ENCODE data around the gene ACAP3.
A peak's percentile ranks its signal among the peaks of the same experiment; 100 is the strongest.

The ACAP3 gene

GRCh38 chr1:1273512-1274298, 34.0 kb downstream of the ACAP3 start, which contains the start of gene UBE2J2:
TSS of gene UBE2J2 (minus strand) at chr1:1273854. CDS start at chr1:1267992, 5,862 bp downstream.
- ATAC-seq: peak; percentile 94
- no peak for TF ChIP-seq TOX (CRISPR knock-in tag; IDR thresholded peaks at IDR 0.05; ENCODE audit: borderline replicate concordance)
- TF ChIP-seq ZFP3 (CRISPR knock-in tag; IDR thresholded peaks at IDR 0.05): no peak
- no peak for TF ChIP-seq GLIS3 (CRISPR knock-in tag; IDR thresholded peaks at IDR 0.05)

GRCh38 chr1:1273209-1273511, 34.6 kb downstream of the ACAP3 start:
- no peak for TF ChIP-seq ZFP3 (CRISPR knock-in tag; IDR thresholded peaks at IDR 0.05)
- no peak for TF ChIP-seq BACH2 (CRISPR knock-in tag; IDR thresholded peaks at IDR 0.05; ENCODE audit: borderline replicate concordance)
- no peak for TF ChIP-seq ISL1 (CRISPR knock-in tag; IDR thresholded peaks at IDR 0.05)
- no peak for TF ChIP-seq ZC3H10 (CRISPR knock-in tag; IDR thresholded peaks at IDR 0.05)
- no peak for TF ChIP-seq GLIS3 (CRISPR knock-in tag; IDR thresholded peaks at IDR 0.05)
- no peak for TF ChIP-seq ZNF70 (CRISPR knock-in tag; IDR thresholded peaks at IDR 0.05)
- TF ChIP-seq ESRRG (CRISPR knock-in tag; IDR thresholded peaks at IDR 0.05): no peak
- ATAC-seq: no peak

- ATAC-seq: no peak
- TF ChIP-seq PATZ1 (CRISPR knock-in tag; IDR thresholded peaks at IDR 0.05; ENCODE audit: borderline replicate concordance) (no peak), ZFP3 (CRISPR knock-in tag; IDR thresholded peaks at IDR 0.05) (no peak), ZC3H10 (CRISPR knock-in tag; IDR thresholded peaks at IDR 0.05) (no peak), OSR1 (CRISPR knock-in tag; IDR thresholded peaks at IDR 0.05) (no peak), CSRNP3 (CRISPR knock-in tag; IDR thresholded peaks at IDR 0.05) (no peak), ARNTL (CRISPR knock-in tag; IDR thresholded peaks at IDR 0.05; ENCODE audit: borderline replicate concordance, low read depth) (no peak), TSHZ2 (CRISPR knock-in tag; IDR thresholded peaks at IDR 0.05) (no peak), ZNF8 (CRISPR knock-in tag; IDR thresholded peaks at IDR 0.05) (no peak), ESRRG (CRISPR knock-in tag; IDR thresholded peaks at IDR 0.05) (no peak)
Observed at GRCh38 chr1:1272341-1273208, 35.2 kb downstream of the ACAP3 start.

- no peak for ATAC-seq
- no peak for TF ChIP-seq ZC3H10 (CRISPR knock-in tag; IDR thresholded peaks at IDR 0.05)
- TF ChIP-seq TSHZ2 (CRISPR knock-in tag; IDR thresholded peaks at IDR 0.05): no peak
- TF ChIP-seq ZNF70 (CRISPR knock-in tag; IDR thresholded peaks at IDR 0.05): no peak
- TF ChIP-seq PPARA (CRISPR knock-in tag; IDR thresholded peaks at IDR 0.05; ENCODE audit: borderline replicate concordance): no peak
- no peak for TF ChIP-seq ESRRG (CRISPR knock-in tag; IDR thresholded peaks at IDR 0.05)
- no peak for TF ChIP-seq CREB5 (CRISPR knock-in tag; IDR thresholded peaks at IDR 0.05; ENCODE audit: low read depth)
- TF ChIP-seq TOX (CRISPR knock-in tag; IDR thresholded peaks at IDR 0.05; ENCODE audit: borderline replicate concordance): no peak
- TF ChIP-seq ZNF8 (CRISPR knock-in tag; IDR thresholded peaks at IDR 0.05): no peak
- TF ChIP-seq ZFP3 (CRISPR knock-in tag; IDR thresholded peaks at IDR 0.05): no peak
- no peak for TF ChIP-seq BACH2 (CRISPR knock-in tag; IDR thresholded peaks at IDR 0.05; ENCODE audit: borderline replicate concordance)
- TF ChIP-seq ZNF565 (CRISPR knock-in tag; conservative IDR thresholded peaks at IDR 0.05; ENCODE audit: low read depth): no peak
- no peak for TF ChIP-seq POU6F1 (CRISPR knock-in tag; IDR thresholded peaks at IDR 0.05; ENCODE audit: borderline replicate concordance, low read depth)
- no peak for TF ChIP-seq ARNTL (CRISPR knock-in tag; IDR thresholded peaks at IDR 0.05; ENCODE audit: borderline replicate concordance, low read depth)
Observed at GRCh38 chr1:1270813-1271212, 36.9 kb downstream of the ACAP3 start.
